NCI-H446 (cell line): ENCODE results near the gene TMBIM1.
"Not testable (repeated sequence)": the region's sequence is repeated elsewhere in the genome, so short reads cannot be mapped to it uniquely, and the experiment has no call there.

Experiments used
- DNase-seq, 2 experiments: peaks; one replicate each; lab custom pipeline; 2025; lab: John Stamatoyannopoulos, UW

TMBIM1 gene

DNA sequence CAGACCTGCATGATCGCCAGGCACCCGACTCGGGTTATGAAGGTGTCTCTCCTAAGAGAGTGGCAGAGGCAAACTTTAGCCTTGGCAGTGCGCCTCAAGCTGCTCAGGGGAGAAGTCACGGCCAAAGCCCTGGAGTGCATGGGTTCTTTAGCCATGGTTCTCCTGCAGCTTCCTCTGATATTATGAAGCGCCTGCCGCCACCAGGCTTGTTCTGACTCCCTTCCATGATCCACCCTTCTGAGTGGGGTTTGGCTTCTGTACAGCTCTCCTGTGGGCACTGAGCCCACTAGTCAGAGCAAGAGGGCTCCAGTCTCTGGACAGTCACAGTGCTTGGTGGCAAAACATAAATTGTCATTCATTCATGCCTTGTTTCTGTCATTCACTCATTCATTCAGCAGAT, 25.9 kb upstream of the TMBIM1 start:
- DNase-seq = no peak

DNA sequence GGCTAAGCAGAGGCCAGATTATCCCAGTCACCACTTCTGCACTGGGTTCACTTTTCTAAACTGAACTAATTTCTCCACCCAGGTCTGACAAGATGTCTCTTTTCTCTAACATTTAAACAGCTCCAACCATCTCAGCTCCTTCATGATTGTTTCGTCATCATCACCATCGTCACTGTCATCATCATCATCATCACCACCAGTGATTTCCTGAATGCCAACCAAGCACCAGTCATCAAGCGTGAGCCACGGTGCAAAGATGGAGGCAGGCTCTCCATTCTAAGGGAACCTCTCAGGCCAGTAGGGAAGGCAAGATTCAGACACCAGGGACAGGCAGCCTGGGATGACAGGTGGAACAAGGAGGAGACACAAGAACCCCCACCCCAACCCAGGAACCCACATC, 25.5 kb upstream of the TMBIM1 start:
- no peak for DNase-seq

DNA sequence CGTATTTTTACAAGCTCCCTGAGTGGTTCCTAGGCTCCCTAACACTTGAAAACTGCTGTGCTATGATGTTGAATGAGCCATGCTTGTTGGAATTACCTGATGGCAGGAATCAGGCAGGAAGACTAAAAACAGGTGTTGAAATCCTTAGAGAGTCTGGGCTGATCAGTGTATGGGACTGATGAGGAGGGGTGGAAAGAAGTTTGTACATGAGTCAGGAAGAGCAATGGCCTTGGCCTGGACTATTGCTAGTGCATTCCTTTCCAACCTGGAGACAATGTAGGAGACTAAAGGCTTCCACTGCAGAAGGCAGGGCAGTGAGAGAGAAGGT, 25.0 kb upstream of the TMBIM1 start:
- DNase-seq = no peak

DNA sequence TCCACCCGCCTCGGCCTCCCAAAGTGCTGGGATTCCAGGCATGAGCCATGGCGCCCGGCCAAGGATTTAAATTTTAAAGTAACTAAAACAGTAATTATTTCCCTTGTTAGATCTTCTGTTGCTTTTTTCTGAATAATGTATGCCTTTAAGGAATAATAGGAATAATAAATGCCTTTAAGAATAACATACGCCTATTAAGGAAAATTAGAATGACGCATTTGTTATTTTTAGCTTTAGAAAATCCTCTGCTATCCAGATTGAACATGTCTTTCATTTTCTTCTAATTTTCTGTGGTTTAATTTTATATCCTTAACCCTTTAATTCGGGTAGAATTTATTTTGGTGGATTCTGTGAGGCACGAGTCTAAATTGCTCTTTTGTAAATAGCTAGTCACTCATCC, 23.1 kb upstream of the TMBIM1 start:
- no peak for DNase-seq

DNA sequence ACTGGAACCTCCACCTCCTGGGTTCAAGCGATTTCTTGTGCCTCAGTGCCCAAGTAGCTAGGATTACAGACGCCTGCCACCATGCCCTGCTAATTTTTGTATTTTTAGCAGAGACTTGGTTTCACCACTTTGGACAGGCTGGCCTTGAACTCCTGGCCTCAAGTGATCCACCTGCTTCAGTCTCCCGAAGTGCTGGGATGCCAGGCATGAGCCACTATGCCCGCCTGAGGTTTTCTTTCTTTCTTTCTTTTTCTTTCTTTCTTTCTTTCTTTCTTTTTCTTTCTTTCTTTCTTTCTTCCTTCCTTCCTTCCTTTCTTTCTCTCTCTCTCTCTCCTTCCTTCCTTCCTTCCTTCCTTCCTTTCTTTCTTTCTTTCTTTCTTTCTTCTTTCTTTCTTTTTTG, 22.5 kb upstream of the TMBIM1 start:
- DNase-seq = not testable (repeated sequence)

DNA sequence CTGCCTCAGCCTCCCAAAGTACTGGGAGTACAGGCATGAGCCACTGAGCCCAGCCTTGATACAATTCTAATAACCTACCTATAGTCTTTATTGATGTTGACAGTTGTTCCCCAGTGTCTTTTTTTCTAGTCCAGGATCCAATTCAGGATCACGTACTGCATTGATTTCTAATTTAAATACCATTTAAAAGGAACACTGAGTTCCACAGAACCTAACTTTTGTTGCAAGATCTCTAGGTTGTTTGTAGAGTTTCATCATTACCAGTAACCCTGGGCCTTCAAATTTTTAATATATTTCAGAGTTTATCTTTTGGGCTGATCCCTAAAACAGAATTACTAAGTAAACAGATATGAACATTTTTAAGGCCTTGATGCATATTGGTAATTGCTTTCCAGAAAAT, 21.1 kb upstream of the TMBIM1 start:
- DNase-seq = no peak

DNA sequence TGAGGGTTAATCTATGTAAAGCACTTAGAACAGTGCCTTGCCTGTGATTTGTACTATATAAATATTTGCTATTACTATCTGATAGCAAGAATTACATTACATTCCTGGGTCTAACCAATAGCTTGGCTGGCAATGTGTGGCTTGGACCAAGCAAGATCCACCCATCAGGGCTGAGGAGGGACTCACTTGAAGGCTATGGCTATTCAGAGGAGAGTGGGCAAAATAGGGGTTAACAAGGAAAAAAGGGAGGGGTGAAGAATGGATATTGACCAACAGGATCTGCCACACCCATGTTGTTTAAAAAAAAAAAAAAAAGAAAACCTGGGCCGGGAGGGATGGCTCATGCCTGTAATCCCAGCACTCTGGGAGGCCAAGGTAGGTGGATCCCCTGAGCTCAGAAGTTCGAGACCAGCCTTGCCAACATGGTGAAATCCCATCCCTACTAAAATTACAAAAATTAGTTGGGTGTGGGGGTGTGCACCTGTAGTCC, 20.0 kb upstream of the TMBIM1 start:
- no peak for DNase-seq

DNA sequence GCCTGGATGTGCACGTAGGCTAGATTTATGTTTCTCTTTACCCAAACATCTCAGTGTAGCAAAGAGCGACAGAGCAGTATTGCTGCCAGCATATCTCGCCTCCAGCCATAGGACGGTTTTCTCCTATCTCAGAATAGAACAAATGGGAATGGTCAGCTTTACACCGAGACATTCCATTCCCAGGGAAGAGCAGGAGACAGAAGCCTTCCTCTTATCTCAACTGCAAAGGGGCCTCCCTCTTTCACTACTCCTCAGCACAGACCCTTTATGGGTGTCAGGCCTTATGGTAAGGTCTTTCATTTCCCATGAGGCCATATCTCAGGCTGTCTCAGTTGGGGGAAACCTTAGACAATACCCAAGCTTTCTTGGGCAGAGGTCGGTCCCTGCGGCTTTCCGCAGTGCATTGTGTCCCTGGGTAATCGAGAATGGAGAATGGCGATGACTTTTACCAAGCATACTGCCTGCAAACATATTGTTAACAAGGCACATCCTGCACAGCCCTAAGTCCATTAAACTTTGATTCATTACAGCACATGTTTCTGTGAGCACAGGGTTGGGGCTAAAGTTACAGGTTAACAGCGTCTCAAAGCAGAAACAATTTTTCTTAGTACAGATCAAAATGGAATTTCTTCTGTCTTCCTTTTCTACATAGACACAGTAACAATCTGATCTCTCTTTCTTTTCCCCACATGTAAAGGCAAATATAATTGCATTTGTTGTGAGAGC, 19.4 kb upstream of the TMBIM1 start:
- DNase-seq = not testable (repeated sequence)

DNA sequence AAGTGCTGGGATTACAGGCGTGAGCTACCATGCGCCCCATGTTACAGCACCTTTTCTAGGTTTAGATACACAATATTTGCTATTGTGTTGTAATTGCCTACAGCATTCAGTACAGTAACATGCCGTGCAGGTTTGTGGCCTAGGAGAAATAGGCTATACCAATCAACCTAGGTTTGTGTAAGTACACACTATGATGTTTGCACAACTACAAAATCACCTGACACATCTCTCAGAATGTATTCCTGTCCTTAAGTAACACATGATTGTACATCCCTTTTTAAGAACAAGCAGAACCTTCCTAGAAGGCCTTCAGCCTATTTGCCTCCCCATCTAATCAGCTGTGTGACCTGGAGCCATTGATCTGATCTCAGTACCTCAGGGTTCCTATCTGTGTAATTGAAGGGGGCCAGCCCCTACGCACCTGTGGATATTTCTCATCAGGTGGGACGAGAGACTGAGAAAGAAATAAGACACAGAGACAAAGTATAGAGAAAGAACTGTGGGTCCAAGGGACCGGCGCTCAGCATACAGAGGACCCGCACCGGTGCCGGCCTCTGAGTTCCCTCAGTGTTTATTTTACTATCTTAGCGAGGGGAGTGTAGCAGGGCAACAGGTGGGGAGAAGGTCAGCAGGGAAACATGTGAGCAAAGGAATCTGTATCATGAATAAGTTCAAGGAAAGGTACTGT, 18.7 kb upstream of the TMBIM1 start:
- no peak for DNase-seq

DNA sequence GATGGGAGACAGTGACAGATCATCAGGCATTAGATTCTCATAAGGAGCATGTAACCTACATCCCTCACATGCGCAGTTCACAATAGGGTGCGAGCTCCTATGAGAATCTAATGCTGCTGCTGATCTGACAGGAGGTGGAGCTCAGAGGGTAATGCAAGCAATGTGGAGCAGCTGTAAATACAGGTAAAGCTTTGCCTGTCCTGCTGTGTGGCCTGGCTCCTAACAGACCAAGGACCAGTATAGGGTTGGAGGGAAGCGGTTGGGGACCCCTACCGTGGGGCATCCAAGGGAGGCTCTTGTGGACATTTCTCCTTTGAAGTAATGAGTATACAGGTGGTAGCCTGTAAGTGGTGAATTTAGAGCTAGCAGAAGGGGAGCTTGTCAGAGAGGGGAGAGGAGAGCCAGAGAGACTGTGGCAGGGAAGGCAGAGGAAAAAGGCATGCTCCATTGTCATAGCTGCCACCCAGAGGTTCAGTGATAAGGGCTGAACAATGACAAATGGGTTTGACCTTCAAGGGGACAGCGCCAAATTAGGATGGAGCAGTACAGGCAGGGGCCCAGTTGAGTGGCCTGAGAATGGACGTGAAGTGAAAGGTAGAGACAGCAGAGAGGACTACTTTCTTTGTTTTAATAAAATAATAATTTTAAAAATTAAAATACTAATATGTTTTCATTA, 15.2 kb upstream of the TMBIM1 start:
- DNase-seq = no peak

DNA sequence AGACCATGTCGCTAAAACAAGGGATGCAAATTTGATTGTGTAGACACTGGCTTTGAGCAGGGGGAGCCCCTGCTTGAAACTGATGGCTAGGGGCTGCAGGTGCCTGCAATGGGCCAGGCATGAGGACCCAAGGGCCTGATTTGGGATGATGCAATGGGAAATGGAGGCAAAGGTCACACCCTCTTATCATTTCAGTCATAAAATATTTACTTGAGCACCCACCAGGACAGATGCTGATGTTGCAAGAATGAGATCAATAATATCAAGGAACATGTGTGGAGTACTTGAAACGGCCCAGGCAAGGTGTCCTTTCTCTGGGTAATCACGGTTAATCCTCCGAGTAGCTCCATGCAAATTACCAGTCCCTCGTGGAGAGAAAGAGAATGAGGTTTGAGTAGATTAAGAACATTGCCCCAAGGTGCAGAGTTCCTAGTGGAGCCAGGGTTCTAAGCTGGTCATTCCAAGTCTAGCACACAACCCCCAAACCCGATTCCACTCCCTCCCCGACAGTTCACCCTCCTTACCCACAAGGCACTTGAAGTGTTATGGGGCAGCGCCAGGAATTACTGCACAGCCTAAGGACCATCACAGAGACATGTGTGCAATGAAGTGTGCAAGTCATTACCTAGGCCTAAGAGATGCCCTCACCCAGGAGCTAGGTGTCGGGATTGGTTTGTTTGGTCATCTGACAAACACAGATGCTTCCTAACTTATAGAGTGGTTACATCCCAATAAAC, 14.0 kb upstream of the TMBIM1 start:
- DNase-seq = no peak

DNA sequence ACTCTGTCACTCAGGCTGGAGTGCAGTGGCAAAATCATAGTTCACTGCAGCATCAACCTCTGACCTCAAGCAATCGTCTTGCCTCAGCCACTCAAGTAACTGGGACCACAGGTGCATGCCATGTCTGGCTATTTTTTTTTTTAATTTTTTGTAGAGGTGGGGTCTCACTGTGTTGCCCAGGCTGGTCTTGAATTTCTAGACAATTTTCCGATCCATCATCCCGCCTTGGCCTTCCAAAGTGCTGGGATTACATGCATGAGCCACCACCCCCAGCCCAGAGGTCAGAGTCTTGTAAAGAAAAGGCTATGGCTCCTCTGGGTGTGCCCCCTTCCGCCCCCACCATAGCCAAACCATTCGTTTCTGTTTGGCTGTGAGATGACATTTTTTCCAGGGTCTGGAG, 13.1 kb upstream of the TMBIM1 start:
- no peak for DNase-seq

DNA sequence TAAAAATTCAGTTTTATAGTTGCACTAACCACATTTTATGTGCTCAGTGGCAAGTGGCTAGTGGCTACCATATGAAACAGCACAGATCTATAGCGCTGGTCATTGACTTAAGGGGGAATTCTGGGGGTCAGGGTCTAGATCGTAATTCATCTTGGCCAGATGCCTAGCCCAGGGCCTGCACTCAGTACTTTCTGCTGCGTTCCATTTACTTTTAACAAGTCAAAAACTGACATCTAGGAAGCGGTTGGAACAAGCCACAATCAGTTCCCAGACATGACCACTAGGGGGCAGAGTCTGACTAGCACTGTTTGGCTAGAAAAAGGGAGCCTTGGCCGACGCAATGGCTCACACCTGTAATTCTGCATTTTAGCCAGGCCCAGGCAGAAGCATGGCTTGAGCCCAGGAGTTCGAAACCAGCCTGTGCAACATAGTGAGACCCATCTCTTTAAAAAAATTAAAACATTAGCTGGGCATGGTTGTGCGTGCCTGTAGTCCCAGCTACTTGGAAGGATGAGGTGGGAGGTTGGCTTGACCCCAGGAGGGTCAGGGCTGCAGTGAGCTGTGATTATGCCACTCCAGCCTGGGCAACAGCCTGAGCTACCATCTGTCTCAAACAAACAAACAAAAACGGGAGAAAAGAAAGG, 9.0 kb upstream of the TMBIM1 start:
- DNase-seq = peak; percentile 33 to 82

DNA sequence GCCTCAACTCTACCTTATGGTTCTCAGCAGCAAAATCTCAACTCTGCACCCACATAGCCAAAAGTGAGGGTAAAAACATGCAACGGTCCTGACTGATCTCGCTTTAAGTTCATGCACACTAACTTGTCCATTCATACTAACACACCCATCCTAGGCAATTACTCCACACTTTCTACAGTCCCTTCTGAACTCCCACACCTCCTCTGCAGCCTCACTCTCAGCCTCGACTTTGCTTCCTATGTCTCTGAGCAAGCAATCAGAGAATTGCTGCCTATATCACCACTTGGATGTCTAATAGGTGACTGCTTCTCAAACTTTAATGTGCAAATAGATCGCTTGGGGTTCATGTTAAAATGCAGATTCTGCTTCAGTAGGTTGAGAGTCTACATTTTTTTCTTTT, 7.8 kb upstream of the TMBIM1 start:
- no peak for DNase-seq

DNA sequence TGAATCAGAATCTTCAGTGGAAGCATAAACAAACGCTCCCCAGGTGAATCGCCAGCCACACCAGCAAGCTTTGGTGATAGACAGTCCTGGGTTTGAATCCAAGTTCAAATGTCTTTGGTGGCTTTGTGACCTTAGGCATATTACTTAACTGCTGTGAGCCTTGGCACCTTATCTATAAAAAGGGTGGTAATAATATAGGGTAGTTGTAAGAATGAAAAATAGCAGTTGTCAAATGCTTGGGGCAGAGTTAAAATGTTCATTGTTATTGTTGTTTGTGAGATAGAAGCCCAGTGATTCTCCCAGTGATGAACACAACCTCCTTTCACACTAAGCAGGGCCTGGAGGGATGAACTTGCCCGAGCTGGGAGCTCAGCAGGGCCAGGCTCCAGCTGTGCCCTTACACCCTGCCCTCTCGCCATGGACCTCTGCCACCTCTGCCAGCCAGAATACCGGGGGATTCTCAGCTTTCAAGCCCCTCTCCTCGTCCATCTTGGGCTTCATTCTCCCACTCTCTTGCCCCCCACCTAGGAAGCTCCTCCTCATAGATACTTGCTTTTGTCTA, 6.1 kb upstream of the TMBIM1 start:
- DNase-seq = no peak

DNA sequence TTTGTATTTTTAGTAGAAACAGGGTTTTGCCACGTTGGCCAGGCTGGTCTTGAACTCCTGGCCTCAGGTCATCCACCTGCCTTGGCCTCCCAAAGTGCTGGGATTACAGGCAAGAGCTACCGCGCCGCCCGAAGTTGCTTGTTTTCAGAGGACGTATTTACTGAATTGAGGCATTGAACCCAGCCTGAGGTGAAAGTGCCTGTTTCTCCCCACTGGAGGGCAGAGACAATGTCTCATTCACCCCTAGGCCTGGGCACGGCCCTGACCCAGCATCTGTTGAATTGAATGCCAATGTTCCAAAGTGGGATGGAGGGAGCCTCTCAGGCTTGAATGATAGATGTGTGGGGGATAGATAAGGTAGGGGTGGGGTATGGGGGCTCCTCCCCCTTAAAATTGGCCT, 4.5 kb upstream of the TMBIM1 start:
- DNase-seq = no peak

DNA sequence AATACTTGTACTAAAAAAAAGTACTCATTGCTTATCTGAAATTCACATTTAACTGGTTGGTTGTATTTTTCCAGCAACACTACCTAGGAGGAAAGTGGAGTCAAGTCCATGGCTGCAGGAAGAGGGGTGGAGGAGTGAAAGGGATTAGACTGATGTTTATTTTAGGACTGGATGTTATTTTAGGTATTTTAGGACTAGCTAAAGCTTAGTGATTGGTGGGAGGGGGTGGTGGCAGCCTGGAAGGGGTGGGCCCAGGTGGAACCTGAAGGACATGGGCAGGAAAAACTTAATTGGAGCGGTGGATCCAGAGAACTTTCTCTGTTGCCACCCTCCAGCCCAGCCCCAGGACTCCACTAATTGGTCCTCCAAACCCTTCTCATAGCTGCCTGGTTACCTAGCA, 3.9 kb upstream of the TMBIM1 start:
- no peak for DNase-seq

DNA sequence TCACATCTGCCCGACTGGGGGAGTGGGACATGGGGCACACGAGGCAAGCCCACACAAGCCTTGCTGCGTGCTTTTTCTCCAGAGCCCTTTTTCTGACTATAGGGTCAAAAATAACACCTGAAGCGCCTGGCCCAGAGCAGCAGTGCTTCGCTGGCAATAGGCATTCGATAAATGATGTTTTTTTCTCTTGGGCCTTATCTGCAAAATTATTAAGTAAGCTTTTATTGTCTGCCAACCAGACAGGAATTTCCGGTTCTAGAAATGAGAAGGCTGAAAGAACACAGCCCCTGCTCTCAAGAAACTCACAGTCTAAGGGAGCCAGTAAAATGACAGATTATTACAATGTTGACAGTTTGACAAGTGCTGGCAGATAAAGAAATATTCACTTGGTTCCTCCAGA, 2.7 kb upstream of the TMBIM1 start:
- DNase-seq = no peak

DNA sequence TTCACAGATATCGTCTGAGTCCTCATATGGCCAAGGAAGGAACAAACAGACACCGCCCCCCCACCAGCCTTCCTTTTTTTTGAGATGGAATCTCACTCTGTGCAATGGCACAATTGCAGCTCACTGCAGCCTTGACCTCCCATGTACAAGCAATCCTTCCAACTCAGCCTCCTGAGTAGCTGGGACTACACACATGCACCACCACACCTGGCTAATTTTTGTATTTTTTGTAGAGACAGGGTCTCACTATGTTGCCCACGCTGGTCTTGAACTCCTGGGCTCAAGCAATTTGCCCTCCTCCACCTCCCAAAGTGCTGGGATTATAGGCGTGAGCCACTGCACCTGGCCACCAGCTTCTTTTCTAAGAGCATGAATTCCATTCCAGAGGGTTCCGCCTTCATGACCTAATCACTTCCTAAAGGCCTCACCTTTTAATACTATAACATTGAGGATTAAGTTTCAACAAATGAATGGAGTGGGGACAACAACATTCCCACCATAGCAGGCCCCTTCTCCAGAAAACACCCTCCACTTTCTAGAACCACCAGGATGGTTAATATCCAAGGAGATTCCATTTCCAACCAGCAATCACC, 2.2 kb upstream of the TMBIM1 start:
- DNase-seq = no peak

DNA sequence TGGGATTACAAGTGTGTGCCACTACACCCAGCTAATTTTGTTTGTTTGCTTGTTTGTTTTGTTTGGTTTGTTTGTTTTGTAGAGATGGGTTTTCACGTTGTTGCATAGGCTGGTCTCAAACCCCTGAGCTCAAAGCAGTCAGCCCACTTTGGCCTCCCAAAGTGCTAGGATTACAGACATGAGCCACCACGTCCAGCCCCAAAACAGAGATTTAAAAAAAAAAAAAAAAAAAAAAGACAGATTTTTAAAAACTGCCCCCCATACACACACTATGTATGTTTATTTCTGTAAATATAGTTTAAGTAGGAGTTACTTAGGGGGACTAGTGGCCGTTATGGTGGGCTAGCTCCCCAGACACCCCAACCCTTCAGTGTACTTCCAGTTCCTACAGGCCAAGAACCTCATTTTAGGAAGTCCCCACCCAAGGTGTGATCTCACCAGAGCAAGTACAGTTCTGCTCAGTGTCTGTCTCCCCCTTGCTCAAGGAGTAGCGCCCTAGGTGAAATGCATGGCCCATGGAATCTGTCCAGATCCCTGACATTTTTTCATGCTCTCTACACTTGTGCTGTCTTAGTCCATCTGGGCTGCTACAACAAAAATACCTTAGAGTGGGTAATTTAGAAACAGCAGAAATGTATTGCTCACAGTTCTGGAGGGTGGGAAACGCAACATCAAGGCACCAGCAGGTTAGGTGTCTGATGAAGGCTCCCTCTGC, 1.6 kb upstream of the TMBIM1 start:
- DNase-seq = no peak
